GM12891 (cell line): Measurements from ENCODE around the gene PDGFD.

Source experiments
- POLR2A ChIP-seq: IDR thresholded peaks from 2 replicates; pipeline ENCODE4 v1.6.1; 2011; ENCODE audit warnings: low read depth, low read length, control low read depth
- POLR2AphosphoS5 ChIP-seq: IDR thresholded peaks from 2 replicates; pipeline ENCODE4 v1.6.1; 2011; ENCODE audit warnings: low read depth, low read length, control low read depth
- POU2F2 ChIP-seq: IDR thresholded peaks from 2 replicates; pipeline ENCODE4 v1.6.1; 2011; ENCODE audit warnings: low read depth, mild to moderate bottlenecking, control low read depth, low read length, moderate library complexity
- SPI1 ChIP-seq: IDR thresholded peaks from 2 replicates; pipeline ENCODE4 v1.6.1; 2011; ENCODE audit warnings: low read depth, low read length, control low read depth
- TAF1 ChIP-seq: IDR thresholded peaks from 2 replicates; pipeline ENCODE4 v1.6.1; 2011; ENCODE audit warnings: low read depth, low read length, control low read depth

DNA sequence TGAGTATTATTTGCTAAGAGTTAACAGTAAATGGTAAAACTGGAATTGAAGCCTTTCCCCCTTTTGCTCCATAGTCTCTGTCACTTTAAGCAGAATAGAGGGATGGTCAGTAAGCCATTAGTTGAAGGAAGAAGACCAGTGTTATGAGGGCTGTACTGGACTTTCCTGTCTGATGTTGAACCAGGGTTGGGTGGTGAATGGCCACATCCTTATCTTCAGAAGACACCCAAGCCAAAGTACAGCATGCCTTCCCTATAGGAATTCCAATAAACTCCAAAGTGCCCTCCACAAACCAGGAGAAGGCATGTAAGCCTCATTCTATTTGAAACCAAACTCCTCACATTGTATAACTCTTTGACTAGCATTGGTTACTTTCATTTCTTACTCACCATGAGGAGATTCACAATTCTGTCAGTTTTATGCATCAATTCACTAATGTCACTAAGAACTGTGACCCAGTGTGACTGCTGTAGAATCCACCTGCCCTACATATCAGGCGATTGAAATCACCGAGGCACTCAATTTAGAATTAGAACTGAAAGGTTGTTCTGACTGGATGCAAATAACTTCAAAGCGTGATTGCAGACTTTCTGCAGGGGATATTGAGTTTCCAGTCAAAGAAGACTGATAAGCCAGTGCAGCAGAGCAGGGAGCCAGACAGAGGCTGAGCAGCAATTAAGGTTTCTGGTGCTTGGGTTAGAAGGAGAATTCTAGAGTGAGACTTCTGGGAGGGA, 234.6 kb downstream of the PDGFD start:
- TF ChIP-seq POLR2A: no peak
- TF ChIP-seq POLR2AphosphoS5: no peak
- no peak for TF ChIP-seq TAF1
- TF ChIP-seq POU2F2: peak; percentile 97
- TF ChIP-seq SPI1: no peak
